HG03520 (cell line): Measurements from ENCODE around the gene DENND2A.
"Not testable (repeated sequence)": the region's sequence is repeated elsewhere in the genome, so short reads cannot be mapped to it uniquely, and the experiment has no call there.

Experiments used
- ATAC-seq: cut with Tn5 transposase; IDR thresholded peaks from one replicate; pipeline ENCODE4 v1.9.1; 2021; ENCODE audit warnings: mild to moderate bottlenecking, moderate library complexity; ENCODE audit not compliant: unreplicated experiment

The DENND2A gene

DNA sequence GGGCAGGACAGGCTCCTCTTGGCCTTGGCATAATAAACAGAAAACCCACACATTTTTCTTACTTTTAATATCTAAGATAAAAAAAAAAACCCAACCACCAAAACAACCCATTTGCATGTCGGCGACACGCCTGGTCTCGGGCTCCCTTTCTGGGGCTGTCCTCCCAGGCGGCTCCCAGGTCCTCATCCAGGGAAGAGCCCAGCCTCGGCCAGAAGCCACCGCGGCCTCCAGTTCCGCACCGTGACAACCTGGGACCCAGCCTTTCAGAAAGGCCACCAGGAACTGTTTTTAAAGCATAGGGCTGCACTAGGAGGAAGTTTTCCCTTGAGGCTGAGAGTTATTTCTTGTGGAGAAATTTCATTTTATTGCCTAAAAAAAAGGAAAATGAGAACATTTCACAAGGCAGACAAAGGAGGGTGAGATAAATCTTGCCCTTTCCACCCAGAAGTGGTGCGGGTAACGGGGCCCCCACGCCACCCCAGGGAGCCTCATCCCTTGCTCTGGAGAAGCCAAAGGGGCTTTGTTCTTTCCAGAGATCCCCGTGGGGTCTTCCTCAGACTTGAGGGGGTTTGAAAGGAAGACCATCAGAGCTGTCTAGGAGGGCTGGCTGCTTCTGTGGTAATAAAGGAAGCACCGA is 122.1 kb downstream of the DENND2A start:
- no peak for ATAC-seq

DNA sequence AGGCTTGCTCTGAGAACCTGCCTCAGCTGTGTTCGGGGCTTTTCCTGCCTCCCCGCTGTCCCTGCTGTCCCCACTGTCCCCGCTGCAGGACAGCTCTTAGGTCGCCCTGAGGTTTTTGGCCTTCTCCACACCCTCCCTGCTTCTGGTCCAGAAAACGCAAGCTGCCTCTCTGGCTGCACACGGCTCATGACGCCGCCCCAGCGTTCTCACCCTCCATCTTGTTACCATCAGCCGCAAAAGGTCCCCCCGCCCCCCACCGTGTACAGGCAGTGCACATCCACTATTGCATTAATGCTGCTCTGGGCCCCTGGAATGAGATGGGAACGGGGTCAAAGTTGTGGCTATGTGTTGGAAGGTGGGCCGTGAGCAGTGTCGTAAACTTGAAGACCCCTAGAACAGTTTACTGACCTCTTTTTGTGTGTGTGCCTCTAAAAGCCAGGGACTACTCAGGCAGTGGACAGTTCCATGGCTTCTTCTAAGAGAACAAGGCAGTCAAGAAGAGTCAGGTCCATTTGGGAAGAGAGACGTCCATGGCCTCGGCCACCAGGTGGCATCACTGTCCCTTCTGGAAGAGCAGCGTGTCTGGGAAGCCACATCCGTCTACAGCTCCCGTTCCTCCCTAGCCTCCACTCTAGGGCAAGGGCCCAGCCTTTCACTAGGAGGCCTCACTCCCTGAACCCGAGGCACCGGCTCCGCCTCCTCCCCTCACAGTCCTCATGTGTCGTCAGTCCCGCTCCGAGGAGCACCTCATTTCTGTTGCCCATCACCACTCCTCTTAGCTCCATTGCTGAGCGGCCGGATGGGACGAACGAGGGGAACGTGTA is 122.9 kb downstream of the DENND2A start:
- ATAC-seq, result peak; percentile 53

DNA sequence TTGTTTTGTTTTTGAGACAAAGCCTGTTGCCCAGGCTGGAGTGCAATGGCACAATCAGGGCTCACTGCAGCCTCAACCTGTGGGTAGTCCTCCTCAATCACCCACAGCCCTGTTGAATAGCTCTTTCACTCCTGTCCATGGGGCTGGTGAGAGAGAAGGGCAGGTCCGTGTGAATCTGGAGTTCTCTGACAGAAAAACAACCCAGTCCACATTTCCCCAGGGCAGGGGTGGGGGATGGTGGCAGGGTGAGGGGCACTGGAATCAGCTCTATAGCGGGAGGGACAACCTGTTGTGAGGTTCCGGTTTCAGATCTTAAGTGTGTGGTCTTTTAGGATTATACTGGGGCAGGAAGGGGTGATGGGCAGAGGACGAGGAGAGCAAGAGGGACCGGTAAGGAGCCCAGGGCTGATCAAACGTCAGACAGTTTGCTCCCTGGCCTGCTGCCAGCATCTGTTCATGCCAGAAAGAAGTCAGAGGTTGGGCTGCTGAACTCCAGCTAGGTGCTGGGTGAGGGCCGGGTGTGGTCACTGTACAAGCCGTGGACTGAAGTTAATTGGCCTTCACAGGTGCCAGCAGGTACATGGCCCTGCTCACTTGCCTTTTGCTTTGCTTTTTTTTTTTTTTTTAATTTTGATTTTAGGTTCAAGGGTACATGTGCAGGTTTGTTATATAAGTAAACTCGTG is 128.2 kb downstream of the DENND2A start:
- ATAC-seq, result no peak

DNA sequence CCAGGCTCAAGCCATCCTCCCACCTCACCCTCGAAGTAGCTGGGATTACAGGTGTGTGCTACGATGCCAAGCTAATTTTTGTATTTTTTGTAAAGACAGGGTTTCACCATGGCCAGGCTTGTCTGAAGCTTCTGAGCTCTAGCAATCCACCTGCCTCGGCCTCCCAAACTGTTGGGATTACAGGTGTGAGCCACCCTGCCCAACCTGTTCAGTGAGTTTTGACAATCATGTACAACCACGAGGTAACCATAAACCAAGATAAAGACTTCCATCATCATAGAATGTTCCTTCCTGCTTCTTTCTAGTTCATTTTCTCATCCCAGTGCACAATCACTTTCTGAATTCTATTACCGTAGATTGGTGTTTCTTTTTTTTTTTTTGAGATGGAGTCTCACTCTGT is 130.8 kb downstream of the DENND2A start:
- ATAC-seq, result no peak

DNA sequence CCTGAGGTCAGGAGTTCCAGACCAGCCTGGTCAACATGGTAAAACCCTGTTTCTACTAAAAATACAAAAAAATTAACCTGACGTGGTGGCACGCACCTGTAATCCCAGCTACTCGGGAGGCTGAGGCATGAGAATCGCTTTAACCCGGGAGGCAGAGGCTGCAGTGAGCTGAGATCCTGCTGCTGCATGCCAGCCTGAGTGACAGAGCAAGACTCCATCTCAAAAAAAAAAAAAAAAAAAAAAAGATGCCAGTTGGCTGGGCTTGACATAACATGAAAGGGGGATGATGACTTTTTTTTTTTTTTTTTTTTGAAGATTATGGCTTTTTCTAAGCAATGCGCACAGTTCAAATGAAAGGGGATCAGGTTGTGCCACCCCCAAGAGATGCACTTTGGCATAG is 133.1 kb downstream of the DENND2A start:
- ATAC-seq, result not testable (repeated sequence)

DNA sequence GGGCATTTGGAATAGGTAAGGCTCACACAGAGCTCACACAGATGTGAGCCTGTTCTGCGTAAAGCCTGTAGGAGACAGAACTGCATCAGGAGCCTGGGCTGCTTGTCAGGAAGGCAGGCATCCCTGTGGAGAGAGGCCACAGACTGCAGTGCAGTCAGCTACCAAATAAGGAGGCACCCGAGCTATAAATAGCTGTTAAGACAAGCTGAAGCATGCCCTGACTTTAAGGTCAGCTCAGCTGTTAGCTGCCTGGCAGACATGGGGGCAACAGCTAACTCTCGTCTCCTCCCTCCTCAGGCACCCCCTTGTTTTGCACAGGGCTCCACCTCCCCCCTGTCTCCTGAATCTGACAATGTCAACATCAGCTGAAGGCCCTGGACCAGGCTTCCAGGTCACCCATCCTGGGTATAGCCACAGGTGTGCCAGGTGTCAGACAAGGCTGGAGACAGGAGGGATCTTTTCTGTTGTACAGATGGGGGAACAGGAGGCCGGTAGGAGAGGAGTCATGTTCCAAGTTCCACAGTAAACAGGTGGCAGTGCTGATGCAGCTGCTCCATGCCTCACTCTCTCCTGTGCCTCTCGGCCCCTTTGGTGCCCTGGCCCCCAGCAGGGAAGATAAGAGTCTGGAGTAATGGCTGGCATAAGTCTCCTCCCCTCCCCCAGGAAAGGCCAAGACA is 133.7 kb downstream of the DENND2A start:
- ATAC-seq, result no peak

DNA sequence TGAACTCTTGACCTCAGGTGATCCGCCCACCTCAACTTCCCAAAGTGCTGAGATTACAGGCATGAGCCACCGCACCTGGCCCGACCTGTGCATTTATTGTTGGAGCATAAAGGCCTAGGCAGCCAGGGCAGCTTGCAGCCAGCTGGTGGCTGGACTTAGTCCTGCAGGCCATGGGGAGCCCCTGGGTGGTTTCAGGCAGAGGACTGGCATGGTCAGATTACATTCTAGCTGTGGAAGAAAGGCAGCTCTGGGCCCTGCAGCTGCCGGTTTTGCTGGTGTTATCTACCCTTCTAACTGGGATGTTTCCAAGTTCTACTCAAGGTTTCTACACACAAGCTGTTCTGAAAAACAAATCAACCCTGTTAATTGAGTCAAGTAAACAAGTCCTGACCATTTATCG is 138.6 kb downstream of the DENND2A start:
- ATAC-seq, result no peak

DNA sequence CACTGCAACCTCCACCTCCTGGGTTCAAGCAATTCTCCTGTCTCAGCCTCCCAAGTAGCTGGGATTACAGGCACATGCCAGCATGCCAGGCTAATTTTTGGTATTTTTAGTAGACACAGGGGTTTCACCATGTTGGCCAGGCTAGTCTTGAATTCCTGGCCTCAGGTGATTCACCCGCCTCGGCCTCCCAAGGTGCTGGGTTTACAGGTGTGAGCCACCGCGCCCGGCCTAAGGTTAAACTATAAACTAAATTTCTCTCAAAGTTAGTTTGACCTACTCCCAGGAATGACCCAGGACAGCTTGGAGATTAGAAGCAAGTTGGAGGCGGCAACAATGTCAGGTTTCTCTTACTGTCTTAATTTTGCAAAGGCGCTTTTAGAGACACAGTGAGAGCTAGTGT is 142.8 kb downstream of the DENND2A start:
- ATAC-seq, result not testable (repeated sequence)

DNA sequence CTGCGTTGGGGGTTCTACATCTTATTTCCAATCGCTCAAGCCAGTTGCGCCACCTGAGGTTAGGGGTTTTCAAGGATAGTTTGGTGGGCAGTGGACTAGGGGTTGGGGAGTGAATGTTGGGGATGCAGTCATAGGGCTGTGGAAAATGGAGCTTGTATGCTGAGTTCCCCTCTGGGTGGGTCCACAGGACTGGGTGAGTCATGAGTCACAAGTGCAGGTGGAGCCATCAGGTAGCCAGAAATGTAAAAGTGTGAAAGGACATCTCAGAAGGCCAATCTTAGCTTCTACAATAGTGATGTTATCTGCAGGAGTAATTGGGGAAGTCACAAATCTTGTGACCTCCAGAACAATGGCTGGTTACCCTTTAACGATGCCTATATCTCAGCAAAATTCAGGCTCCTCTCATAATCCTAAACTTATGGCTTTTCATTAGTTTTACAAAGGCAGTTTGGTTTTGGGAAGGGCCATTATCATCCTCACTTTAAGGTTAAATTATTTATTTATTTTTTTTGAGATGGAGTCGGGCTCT is 143.3 kb downstream of the DENND2A start:
- no peak for ATAC-seq

DNA sequence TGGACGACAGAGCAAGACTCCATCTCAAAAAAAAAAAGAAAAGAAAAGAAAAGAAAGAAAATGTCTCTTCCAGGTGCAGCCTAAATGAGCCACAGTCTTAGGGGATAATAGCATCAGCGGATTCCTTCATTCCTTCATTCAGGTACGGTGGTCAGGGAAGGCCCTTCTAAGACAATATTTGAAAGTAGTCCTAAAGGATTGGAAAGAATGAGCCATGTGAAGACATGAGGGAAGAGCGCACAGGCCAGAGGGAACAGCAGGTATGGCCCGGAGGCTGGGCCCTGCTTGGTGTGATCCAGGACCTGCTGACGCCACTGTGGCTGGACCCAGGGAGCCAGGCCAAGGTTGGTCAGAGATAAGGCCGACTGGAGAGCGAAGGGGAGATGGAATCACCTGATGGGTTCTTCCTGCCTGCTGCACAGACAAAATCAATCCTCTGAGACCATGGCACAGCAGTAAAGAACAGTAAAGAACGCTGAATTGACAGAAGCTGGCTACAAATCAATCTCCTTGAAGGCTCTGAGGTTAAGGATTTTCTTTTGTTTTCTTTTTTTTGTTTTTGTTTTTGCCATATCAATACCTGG is 145.0 kb downstream of the DENND2A start:
- no peak for ATAC-seq

DNA sequence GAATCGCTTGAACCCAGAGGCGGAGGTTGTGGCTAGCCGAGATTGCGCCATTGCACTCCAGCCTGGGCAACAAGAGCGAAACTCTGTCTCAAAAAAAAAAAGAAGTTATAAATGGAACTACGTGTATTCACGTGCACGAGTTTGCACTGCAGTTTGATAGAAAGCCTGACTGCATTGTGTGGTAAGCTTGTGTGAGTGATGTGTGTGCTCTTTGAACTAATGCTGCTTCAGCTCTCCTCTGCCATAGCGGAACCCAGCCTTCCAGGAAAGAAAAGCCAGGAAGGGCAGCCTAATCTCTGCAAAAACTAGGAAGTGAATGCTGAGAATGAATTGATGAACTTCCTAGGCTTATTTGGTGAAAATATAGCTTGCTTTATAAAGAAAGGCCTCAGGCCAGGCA is 145.7 kb downstream of the DENND2A start:
- no peak for ATAC-seq

DNA sequence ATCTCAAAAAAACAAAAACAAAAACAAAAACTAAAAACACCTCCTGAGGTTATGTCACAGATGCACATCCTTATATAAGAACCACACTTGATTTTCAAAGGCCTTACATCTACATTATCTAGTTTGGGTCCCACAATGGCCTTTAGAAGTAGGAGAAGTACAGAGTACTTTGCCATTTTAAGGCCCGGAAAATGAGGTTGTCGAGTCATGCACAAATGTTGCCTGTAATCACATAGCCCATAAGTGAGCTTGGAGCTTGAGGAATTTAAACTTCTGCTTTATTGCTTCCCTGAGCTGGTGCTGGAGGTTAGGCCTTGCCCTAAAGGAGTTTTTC is 151.6 kb downstream of the DENND2A start:
- no peak for ATAC-seq

DNA sequence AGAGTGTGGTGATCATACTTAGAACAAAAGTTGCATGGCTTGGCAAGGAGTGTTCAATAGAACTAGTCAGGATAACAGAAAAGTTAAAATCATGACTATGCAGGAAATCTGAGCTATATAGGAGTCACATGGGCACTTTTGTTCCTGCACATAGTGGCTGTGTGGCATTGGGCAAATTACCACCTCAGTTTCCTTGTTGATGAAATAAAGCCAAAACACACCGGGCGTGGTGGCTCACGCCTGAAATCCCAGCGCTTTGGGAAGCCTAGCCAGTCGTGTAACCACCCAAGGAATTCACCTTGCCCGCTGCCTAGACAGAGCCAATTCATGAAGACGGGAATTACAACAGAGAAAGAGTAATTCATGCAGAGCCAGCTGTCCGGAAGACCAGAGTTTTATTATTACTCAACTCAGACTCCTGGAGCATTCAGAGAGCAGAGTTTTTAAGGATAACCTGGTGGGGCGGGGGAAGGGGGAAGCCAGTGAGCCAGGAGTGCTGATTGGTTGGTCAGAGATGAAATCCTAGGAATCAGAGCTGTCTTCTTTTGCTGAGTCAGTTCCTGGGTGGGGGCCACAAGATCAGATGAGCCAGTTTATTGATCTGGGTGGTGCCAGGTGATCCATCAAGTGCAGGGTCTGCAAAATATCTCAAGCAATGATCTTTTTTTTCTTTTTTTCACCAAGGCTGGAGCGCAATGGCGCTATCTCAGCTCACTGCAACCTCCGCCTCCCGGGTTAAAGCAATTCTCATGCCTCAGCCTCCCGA is 154.9 kb downstream of the DENND2A start:
- no peak for ATAC-seq

DNA sequence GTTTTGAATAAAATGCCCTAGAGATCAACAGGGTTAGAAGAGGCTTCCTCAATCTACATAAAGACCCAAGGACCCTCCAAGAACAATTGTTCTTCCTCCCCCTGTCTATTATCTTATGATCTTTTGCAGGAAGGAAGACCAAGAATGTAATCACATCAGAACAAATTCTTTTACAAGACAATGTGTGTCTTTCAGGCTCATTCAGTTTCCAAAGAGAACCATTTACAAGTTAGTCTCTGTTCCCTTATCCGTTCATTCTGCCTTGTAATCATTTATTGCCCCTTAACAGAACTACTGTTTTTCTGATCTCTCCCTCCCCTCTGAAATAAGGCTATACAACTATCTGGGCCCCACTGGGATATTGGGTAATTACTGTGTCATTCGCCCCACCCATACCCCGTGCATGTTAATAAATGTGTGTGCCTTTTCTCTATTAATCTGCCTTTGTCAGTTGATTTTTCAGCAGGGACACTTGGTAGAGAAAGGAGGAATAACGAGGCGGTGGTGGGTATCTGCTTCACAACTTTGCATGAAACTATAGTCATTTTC is 155.6 kb downstream of the DENND2A start:
- no peak for ATAC-seq

DNA sequence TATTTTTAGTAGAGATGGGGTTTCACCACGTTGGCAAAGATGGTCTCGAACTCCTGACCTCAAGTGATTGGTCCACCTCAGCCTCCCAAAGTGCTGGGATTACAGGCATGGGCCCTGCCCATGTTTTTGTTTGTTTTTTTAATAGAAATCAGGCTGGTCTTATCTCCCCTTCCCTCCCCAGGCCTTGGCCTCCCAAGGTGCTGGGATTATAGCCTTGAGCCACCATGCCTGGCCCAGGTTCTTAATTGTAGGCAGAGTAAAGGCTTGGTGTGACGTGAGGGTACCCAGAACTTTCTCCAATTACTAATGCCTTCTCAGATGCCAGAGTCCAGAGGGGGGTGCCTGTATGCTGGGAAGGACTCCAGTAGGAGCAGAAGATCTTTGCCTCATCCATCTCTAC is 156.1 kb downstream of the DENND2A start:
- no peak for ATAC-seq

DNA sequence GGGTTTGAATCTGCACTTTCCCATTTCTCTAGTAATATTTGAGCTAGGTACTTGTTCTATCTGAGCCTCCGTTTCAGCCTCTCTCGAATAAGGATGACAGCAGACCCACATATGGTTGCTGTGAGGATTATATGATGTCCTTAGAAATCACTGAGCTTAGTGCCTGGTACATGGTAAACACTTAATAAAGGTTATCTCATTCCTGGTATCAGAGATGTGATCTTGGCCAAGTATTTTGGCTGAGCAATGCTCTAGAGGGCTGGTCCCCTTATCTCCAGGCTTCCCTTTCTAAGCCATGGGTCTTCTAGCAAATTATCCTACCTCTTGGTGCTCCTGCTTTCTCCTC is 160.9 kb downstream of the DENND2A start:
- ATAC-seq, result no peak

DNA sequence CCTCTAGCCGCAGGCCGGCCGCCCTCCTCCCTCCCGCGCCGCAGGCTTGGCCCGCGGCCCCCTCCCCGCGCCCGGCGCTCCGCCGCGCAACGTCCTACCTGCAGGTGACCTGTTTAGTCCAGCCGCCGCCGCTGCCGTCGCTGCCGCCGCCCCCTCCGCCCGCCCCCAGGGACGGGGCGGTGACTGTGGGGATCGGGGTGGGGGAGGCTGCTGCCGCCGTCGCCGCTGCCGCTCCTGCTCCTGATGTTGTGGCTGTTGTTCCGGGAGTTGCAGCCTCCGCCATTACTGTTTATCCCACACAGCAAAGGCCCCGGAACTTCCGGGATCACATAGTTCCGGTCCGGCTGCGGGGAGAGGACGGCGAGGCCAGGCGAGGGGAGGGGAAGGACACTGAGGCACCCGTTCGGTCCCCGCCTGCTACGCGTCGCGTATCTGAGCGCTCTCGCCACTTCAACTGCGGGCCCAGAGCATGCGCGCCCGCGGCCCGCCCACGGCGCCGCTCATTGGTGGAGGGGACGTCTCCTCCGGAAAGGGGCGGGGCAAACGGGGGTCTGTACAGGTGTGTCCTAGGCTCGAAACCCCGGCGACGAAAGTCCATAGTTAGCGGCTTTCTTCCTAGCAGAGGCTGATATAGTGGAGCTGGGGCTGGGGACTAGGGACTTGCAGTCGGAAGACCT is 161.4 kb downstream of the DENND2A start, which contains the start of gene MKRN1:
Gene MKRN1, minus strand, starts transcription at position 444 of the 677 bp plus-strand sequence. Its CDS starts 161 bp downstream, at position 283.
- peak; percentile 90 for ATAC-seq

DNA sequence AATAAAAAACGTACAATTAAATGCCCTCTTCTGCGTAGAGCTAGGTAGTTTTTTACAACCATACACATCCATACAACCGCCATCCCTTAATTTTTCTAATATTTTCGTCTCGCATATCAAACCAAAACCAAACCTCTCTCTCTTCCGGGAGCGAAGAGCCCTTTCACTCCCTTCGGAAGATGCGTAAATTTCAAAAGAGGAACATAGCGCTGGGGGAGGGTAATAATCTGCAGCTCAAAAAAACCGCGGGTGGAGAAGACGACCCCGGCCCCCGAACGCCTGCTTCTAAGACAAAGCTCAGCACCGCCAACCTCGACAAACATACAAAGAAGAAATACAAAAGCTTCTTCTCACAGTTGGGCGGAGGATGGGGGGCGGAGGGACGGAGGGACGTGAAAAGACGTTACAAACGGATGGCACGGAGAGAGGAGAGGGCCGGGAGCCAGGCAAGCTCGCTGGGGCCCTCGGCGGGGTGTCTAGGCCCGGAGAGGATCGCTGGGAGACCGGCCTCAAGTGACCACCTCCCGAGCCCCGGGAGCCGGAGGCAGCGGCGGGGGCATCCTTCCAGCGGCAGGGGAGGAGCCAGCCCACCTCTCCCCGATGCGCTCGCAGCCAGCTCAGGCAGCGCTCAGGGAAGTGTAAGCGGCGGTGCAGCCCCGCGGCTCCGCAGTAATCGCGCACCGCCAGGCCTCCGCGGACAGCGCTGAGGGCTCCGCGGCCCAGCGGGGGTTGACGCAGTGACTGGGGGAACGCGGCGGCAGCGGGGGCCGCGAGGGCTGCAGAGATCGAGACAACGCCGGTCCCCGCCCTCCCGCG is 162.2 kb downstream of the DENND2A start:
- ATAC-seq, result peak; percentile 23
